Lower leg skin (tissue), 3 donors: Measurements from ENCODE around the gene BRINP1.

Experiments
- POLR2A ChIP-seq, 2 donors: fragments of 450-650 bp; IDR thresholded peaks; one replicate each; pipeline ENCODE4 v1.6.1; 2016 to 2017; ENCODE audit warnings: antibody characterized with exemption in 2 of 2, mild to moderate bottlenecking in 1 of 2, moderate library complexity in 1 of 2
- TF ChIP-seq, protein P1 (sequence below), 3 donors: fragments of 450-650 bp; IDR thresholded peaks; one replicate each; pipeline ENCODE4 v1.5.1; 2016; ENCODE audit warnings: antibody characterized with exemption in 3 of 3, mild to moderate bottlenecking in 3 of 3, moderate library complexity in 2 of 3

DNA sequence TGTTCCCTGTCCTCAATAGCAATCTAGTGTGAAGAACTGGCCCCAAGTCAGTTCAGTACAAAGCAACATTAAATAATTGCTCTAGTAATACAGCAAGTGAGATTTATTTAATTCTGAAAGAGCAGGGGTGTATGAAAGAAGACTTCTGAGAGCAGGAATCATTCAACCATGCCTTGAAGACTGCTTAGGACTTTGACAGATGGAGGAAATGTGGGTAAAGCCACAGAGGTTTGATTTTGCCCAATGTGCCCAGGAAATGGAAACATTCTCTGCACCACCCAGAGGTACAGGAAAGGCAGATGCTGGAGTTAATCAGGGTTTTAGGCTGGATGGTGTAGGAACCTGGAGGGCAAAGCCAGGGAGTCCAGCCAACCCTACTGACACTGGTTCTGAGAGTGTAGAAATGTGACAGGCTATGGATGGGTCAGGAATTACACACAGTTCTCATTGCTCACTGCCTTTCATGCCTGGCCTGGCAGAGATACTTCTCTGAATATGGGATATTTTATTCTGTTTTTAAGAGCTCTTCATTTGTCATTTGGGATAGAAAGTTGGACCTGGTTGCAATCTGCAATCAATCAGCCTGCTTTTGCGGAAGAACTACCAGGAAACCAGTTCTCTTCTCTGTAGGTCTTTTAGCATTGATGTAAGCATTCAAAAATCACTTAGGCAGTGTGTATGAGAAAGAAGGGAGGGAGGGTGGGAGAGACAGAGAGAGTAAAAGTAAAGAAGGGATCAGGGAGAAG lies 88.3 kb downstream of the BRINP1 start:
- TF ChIP-seq POLR2A (IDR thresholded peaks at IDR 0.05), result no peak
- TF ChIP-seq, protein P1, sequence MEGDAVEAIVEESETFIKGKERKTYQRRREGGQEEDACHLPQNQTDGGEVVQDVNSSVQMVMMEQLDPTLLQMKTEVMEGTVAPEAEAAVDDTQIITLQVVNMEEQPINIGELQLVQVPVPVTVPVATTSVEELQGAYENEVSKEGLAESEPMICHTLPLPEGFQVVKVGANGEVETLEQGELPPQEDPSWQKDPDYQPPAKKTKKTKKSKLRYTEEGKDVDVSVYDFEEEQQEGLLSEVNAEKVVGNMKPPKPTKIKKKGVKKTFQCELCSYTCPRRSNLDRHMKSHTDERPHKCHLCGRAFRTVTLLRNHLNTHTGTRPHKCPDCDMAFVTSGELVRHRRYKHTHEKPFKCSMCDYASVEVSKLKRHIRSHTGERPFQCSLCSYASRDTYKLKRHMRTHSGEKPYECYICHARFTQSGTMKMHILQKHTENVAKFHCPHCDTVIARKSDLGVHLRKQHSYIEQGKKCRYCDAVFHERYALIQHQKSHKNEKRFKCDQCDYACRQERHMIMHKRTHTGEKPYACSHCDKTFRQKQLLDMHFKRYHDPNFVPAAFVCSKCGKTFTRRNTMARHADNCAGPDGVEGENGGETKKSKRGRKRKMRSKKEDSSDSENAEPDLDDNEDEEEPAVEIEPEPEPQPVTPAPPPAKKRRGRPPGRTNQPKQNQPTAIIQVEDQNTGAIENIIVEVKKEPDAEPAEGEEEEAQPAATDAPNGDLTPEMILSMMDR (IDR thresholded peaks at IDR 0.05), result no peak
